K562 (cell line): ENCODE measurements around the gene SULT2B1. TPM values are rescaled to one million over a fixed set of nuclear protein-coding genes. Genes with fewer than 3 reads are reported as not detected.

Experiments used
- ATAC-seq: fragments of 200-7000 bp; cut with Tn5 transposase; 3 replicates; pipeline ENCODE4 v1.9.1; 2020; ENCODE audit warnings: moderate library complexity
- BruUV-seq: library from RNA; stranded (reverse); fragments of 400-500 nt; replicated peaks from 2 replicates; lab custom pipeline; 2021; lab: Mats Ljungman, UMichigan
- CTCF ChIA-PET: fragments of 300-600 bp; formaldehyde crosslinking; extraction: SDS; loops from one replicate; lab custom pipeline; 2021; ENCODE audit warnings: low intra/inter-chr PET ratio; lab: Yijun Ruan, JAX
- POLR2A ChIA-PET: fragments of 300-600, 350-650 bp; sonication (Branson Sonifier 250); formaldehyde crosslinking; extraction: SDS; loops from one replicate; lab custom pipeline; 2021; ENCODE audit warnings: antibody characterized with exemption, inconsistent platforms; lab: Yijun Ruan, JAX
- DNase-seq, 4 experiments: peaks; one replicate each; pipeline versions ENCODE4 v3.0.0 to v3.0.0-alpha.2; 2011 to 2018; ENCODE audit warnings: low spot score in 3 of 4, mixed read lengths in 3 of 4; ENCODE audit errors: extremely low read depth in 1 of 4
- FAIRE-seq: peaks from 2 replicates; lab custom pipeline; 2011; peaks lifted over from hg19 to GRCh38; lab: Jason Lieb, UNC
- H2AFZ ChIP-seq: 2 replicates; pipeline ENCODE4 v1.6.0; 2011; ENCODE audit warnings: low read depth, low read length, control low read depth, inconsistent platforms
- H3K27ac ChIP-seq: fragments of 200-600 bp; 3 replicates; pipeline ENCODE4 v1.8.0; 2011; ENCODE audit warnings: low read depth, mild to moderate bottlenecking, control low read depth, inconsistent platforms, low read length, moderate library complexity, mixed read lengths; ENCODE audit errors: extremely low read depth
- H3K27me3 ChIP-seq, 2 experiments: fragments of 300-600 bp in 1 of 2; 2 replicates in 1 of 2; 3 replicates in 1 of 2; pipeline versions ENCODE4 v1.6.0 to v1.8.0; 2011; ENCODE audit warnings: inconsistent platforms in 2 of 2, low read length in 2 of 2, mild to moderate bottlenecking in 1 of 2, mixed read lengths in 1 of 2, moderate library complexity in 1 of 2; ENCODE audit not compliant: control insufficient read depth in 2 of 2, insufficient read depth in 2 of 2
- H3K36me3 ChIP-seq: fragments of 300-600 bp; 3 replicates; pipeline ENCODE4 v1.8.0; 2011; ENCODE audit warnings: mild to moderate bottlenecking, low read length, inconsistent platforms; ENCODE audit not compliant: control insufficient read depth, insufficient read depth
- H3K4me1 ChIP-seq, 2 experiments: fragments of 200-600 bp in 1 of 2; replicated peaks in 1 of 2; 2 replicates in 1 of 2; 3 replicates in 1 of 2; pipeline versions ENCODE4 v1.5.1 to v1.8.0; 2011; ENCODE audit warnings: inconsistent platforms in 2 of 2, low read length in 2 of 2, mild to moderate bottlenecking in 1 of 2, mixed read lengths in 1 of 2, moderate library complexity in 1 of 2; ENCODE audit not compliant: control insufficient read depth in 2 of 2, insufficient read depth in 2 of 2
- H3K4me2 ChIP-seq: 2 replicates; pipeline ENCODE4 v1.6.1; 2011; ENCODE audit warnings: low read length, control low read depth, inconsistent platforms, mixed read lengths; ENCODE audit not compliant: insufficient read depth
- H3K4me3 ChIP-seq: fragments of 200-600 bp; sonication (generic), shearing (Covaris generic); 2 replicates; pipeline ENCODE4 v1.5.1; 2016; ENCODE audit warnings: control low read depth, inconsistent platforms
- H3K79me2 ChIP-seq: fragments of 200-600 bp; 3 replicates; pipeline ENCODE4 v1.8.0; 2011; ENCODE audit warnings: low read length, inconsistent platforms; ENCODE audit not compliant: control insufficient read depth, insufficient read depth
- H3K9ac ChIP-seq, 2 experiments: 2 replicates each; pipeline versions ENCODE4 v1.6.0 to v1.6.1; 2011; ENCODE audit warnings: low read depth in 2 of 2, low read length in 2 of 2, control low read depth in 1 of 2, inconsistent platforms in 1 of 2, mild to moderate bottlenecking in 1 of 2, mixed read lengths in 1 of 2; ENCODE audit not compliant: insufficient read depth in 1 of 2
- H3K9me1 ChIP-seq: one replicate; pipeline ENCODE4 v1.6.0; 2011; ENCODE audit warnings: inconsistent platforms, mild to moderate bottlenecking, low read length, moderate library complexity; ENCODE audit not compliant: control insufficient read depth, insufficient read depth
- H3K9me3 ChIP-seq: replicated peaks from 2 replicates; pipeline ENCODE4 v1.5.1; 2011; ENCODE audit warnings: low read depth, low read length, inconsistent platforms; ENCODE audit not compliant: control insufficient read depth, insufficient read depth
- H4K20me1 ChIP-seq: replicated peaks from 2 replicates; pipeline ENCODE4 v1.6.1; 2011; ENCODE audit warnings: low read length, inconsistent platforms, mixed read lengths; ENCODE audit not compliant: control insufficient read depth, insufficient read depth
- E2F5 ChIP-seq: sonication (generic); formaldehyde crosslinking; IDR thresholded peaks from 2 replicates; pipeline ENCODE4 v1.8.0; 2022; ENCODE audit warnings: mild to moderate bottlenecking, missing genetic modification reagents
- HOMEZ ChIP-seq: fragments of 250-450 bp; sonication (Bioruptor Pico); IDR thresholded peaks from 2 replicates; pipeline ENCODE4 v1.4.0; 2020; ENCODE audit warnings: mild to moderate bottlenecking, moderate library complexity
- KAT7 ChIP-seq: sonication (generic); formaldehyde crosslinking; IDR thresholded peaks from 2 replicates; pipeline ENCODE4 v1.8.0; 2022; ENCODE audit warnings: missing genetic modification reagents, mild to moderate bottlenecking, borderline replicate concordance
- RBFOX2 ChIP-seq: fragments of 200-400 bp; formaldehyde crosslinking; IDR thresholded peaks from 2 replicates; pipeline ENCODE4 v1.6.1; 2017; ENCODE audit warnings: low read depth, mild to moderate bottlenecking, low read length, moderate library complexity
- SREBF1 ChIP-seq: fragments of 150-350 bp; IDR thresholded peaks from 2 replicates; pipeline ENCODE4 v1.6.1; 2014; ENCODE audit warnings: antibody characterized with exemption, low read depth, low read length, borderline replicate concordance
- TFAP4 ChIP-seq: sonication (generic); formaldehyde crosslinking; IDR thresholded peaks from 2 replicates; pipeline ENCODE4 v1.8.0; 2022; ENCODE audit warnings: missing genetic modification reagents, mild to moderate bottlenecking, moderate library complexity, borderline replicate concordance
- ZBTB34 ChIP-seq: fragments of 250-450 bp; sonication (Bioruptor Pico); IDR thresholded peaks from 2 replicates; pipeline ENCODE4 v1.8.0; 2021; ENCODE audit warnings: mild to moderate bottlenecking, moderate library complexity
- ZNF124 ChIP-seq: sonication (generic); formaldehyde crosslinking; IDR thresholded peaks from 2 replicates; pipeline ENCODE4 v1.8.1; 2022; ENCODE audit warnings: missing genetic modification reagents
- ZNF740 ChIP-seq, 3 experiments: fragments of 200-800 bp in 1 of 3; sonication (Bioruptor generic) in 1 of 3; sonication (generic) in 1 of 3; formaldehyde crosslinking in 1 of 3; IDR thresholded peaks; 2 replicates each; pipeline versions ENCODE4 v1.6.1 to v1.8.0; 2016 to 2022; ENCODE audit warnings: mild to moderate bottlenecking in 2 of 3, missing compliant biosample characterization in 2 of 3, missing genetic modification characterization in 2 of 3, missing genetic modification reagents in 1 of 3
- WGBS: fragments of 100-300 bp; shearing (Covaris generic); methylation state at CpG from one replicate; pipeline ENCODE4 v1.1.6; 2016; ENCODE audit warnings: low coverage, mixed read lengths; ENCODE audit not compliant: insufficient coverage; ENCODE audit errors: missing lambda C conversion rate; 5-methylcytosine and 5-hydroxymethylcytosine counted together
- in situ Hi-C: fragments of 300-500 bp; cut with MboI; formaldehyde crosslinking; loops from 4 replicates; pipeline ENCODE4 v1.15.0; 2018; ENCODE audit warnings: inconsistent platforms, mixed read lengths
- intact Hi-C: fragments of 100-400 bp; cut with micrococcal nuclease; formaldehyde crosslinking; loops from 2 replicates; pipeline ENCODE4 v1.14.2; 2022
- polyA plus RNA-seq, 8 experiments: library from polyadenylated mRNA; depleted of rRNA in 4 of 8; stranded (reverse) in 5 of 8; unstranded in 3 of 8; fragments of >200 nt; fragmentation: Nextera tagmentation in 2 of 8; fragmentation: Illumina TruSeq in 1 of 8; extraction: Ambion mirVana in 2 of 8; extraction: Trizol in 1 of 8; gene quantifications; 2 replicates each; pipeline versions ENCODE4 v1.2.1 to v1.2.3, GENCODE V29; 2011 to 2014; ENCODE audit warnings: inconsistent platforms in 1 of 8, missing spikeins in 1 of 8
- total RNA-seq, 7 experiments: library from RNA; depleted of rRNA in 6 of 7; stranded (reverse); fragments of >200 nt in 6 of 7; fragmentation: Illumina TruSeq in 2 of 7; extraction: Trizol in 2 of 7; gene quantifications; 2 replicates each; pipeline versions ENCODE4 v1.2.1 to v1.2.3, GENCODE V29; 2011 to 2021; ENCODE audit warnings: low replicate concordance in 1 of 7

Gene SULT2B1
- total and polyA plus RNA-seq, 9 of the 15 experiments (the other 6 are each of a cell fraction or from before 2014, with no cell fraction given), result 0.09 to 0.62 (median 0.22) TPM; not detected in 2

- peak overlapping the region; percentile 78 for H3K27ac ChIP-seq
- H2AFZ ChIP-seq, result no peak overlapping the region
- peak overlapping the region; percentile 64 for H3K4me3 ChIP-seq
- H3K9me3 ChIP-seq, result no peaks in the 10 kb centered on the region
- peaks cover 37% of the 10 kb centered on the region for H4K20me1 ChIP-seq
- intact Hi-C loops (no loop called here), in situ Hi-C loops (no loop called here)
- DNase-seq (peak in 1 of 4 experiments; percentile 37), FAIRE-seq (no peak)
- H3K9ac ChIP-seq, result peak overlapping the region; percentile 94
- CTCF ChIA-PET, result no interaction called here
- H3K9me1 ChIP-seq, result peaks cover 11% of the 10 kb centered on the region
- H3K4me1 ChIP-seq, result peaks cover 30 to 63% of the 10 kb centered on the region in 2 experiments; a peak in 4 of 5 replicates
- H3K4me2 ChIP-seq, result peak overlapping the region; percentile 91
- H3K79me2 ChIP-seq, result peaks cover 44% of the 10 kb centered on the region
- no peaks in the 10 kb centered on the region for H3K27me3 ChIP-seq
- peaks cover 38% of the 10 kb centered on the region; the same call in 2 of the 3 replicates for H3K36me3 ChIP-seq
- TF ChIP-seq KAT7 (CRISPR knock-in tag) (0 out of 2 replicates have a peak, but pooled peaks have one; percentile 37), ZNF124 (CRISPR knock-in tag) (no peak), HOMEZ (no peak), ZNF740 (CRISPR knock-in tag; IDR thresholded peaks at IDR 0.05) (peak; percentile 37; the same call in 1 of the 2 replicates), ZNF740 (tag; IDR thresholded peaks at IDR 0.05) (no peak), RBFOX2 (peak; percentile 78), SREBF1 (no peak), E2F5 (CRISPR knock-in tag) (0 out of 2 replicates have a peak, but pooled peaks have one; percentile 36), ZBTB34 (CRISPR knock-in tag) (no peak), TFAP4 (CRISPR knock-in tag) (0 out of 2 replicates have a peak, but pooled peaks have one; percentile 11)
- TF ChIP-seq, all 486 proteins: peak for 5
- no peak for ATAC-seq
- BruUV-seq, result no TSS peak
- POLR2A ChIA-PET, result interaction anchor here (0.6 to 4.7 kb wide), 27 partner anchors 10 to 294 kb away, joined by 3 to 85 read pairs (median 4); partner anchors contain the start of genes DBP and SPACA4
- WGBS, result 15% methylated on average over 18 of the region's 18 CpGs
These were observed 65.4 kb downstream of the SULT2B1 start for GRCh38 chr19:48617146-48617937.
